Suprapubic skin (tissue), 4 donors: Measurements from ENCODE around the gene FABP1.

Source experiments
- CTCF ChIP-seq, 2 donors: fragments of 200-600 bp in 1 of 2; fragments of 450-650 bp in 1 of 2; sonication (generic) in 1 of 2; IDR thresholded peaks; one replicate each; pipeline ENCODE4 v1.5.1; 2016 to 2019; ENCODE audit warnings: antibody characterized with exemption in 2 of 2, mild to moderate bottlenecking in 1 of 2, moderate library complexity in 1 of 2
- EP300 ChIP-seq: sonication (generic); formaldehyde crosslinking; IDR thresholded peaks from one replicate; pipeline ENCODE4 v1.6.1; 2017; ENCODE audit warnings: antibody characterized with exemption
- POLR2A ChIP-seq, 2 donors: fragments of 450-650 bp; IDR thresholded peaks; one replicate each; pipeline ENCODE4 v1.6.1; 2017; ENCODE audit warnings: antibody characterized with exemption in 2 of 2, mild to moderate bottlenecking in 2 of 2, moderate library complexity in 2 of 2
- POLR2AphosphoS5 ChIP-seq, 3 donors: sonication (generic); formaldehyde crosslinking; IDR thresholded peaks; one replicate each; pipeline ENCODE4 v1.6.1; 2017; ENCODE audit warnings: antibody characterized with exemption in 3 of 3

GRCh38 chr2:88080545-88080944 is 47.3 kb downstream of the FABP1 start:
- no peak for TF ChIP-seq POLR2A (IDR thresholded peaks at IDR 0.05)
- no peak for TF ChIP-seq CTCF (IDR thresholded peaks at IDR 0.05)
- no peak for TF ChIP-seq POLR2AphosphoS5 (IDR thresholded peaks at IDR 0.05)
- TF ChIP-seq EP300: no peak
